Effector memory CD8-positive, alpha-beta T cell (primary cell): ENCODE data around the gene CTAGE1.
"Not testable (repeated sequence)": the region's sequence is repeated elsewhere in the genome, so short reads cannot be mapped to it uniquely, and the experiment has no call there.

Source experiments
- ATAC-seq: fragments of 150-1000 bp; cut with Tn5 transposase; replicated peaks from 2 replicates; pipeline ENCODE4 v1.10.0; 2021; ENCODE audit warnings: mild to moderate bottlenecking, moderate library complexity
- DNase-seq, 3 experiments: peaks; one replicate each; pipeline ENCODE4 v3.0.0; 2021
- H3K27ac Mint-ChIP-seq, 2 donors: one replicate each; pipeline ENCODE4 v1.8.0; 2022; ENCODE audit warnings: mild to moderate bottlenecking in 2 of 2, mixed read lengths in 2 of 2, moderate library complexity in 2 of 2
- H3K27me3 Mint-ChIP-seq, 2 donors: one replicate each; pipeline ENCODE4 v1.8.0; 2022; ENCODE audit warnings: mixed read lengths in 2 of 2
- H3K36me3 Mint-ChIP-seq: one replicate; pipeline ENCODE4 v1.8.0; 2022; ENCODE audit warnings: mild to moderate bottlenecking, moderate library complexity, mixed read lengths; ENCODE audit not compliant: insufficient read depth
- H3K4me1 Mint-ChIP-seq, 2 donors: one replicate each; pipeline ENCODE4 v1.8.0; 2022; ENCODE audit warnings: low read depth in 2 of 2, mixed read lengths in 2 of 2
- H3K4me3 Mint-ChIP-seq, 2 donors: one replicate each; pipeline ENCODE4 v1.8.0; 2022; ENCODE audit warnings: mild to moderate bottlenecking in 2 of 2, mixed read lengths in 2 of 2, moderate library complexity in 2 of 2
- H3K9me3 Mint-ChIP-seq, 2 donors: one replicate each; pipeline ENCODE4 v1.8.0; 2022; ENCODE audit warnings: mixed read lengths in 2 of 2
- total RNA-seq, 9 experiments: gene quantifications; one replicate each; lab custom pipeline; 2026; lab: John Stamatoyannopoulos, UW

Gene CTAGE1
- total RNA-seq, result 0 to 0.38 (median 0.06) reads per million in 9 experiments

DNA sequence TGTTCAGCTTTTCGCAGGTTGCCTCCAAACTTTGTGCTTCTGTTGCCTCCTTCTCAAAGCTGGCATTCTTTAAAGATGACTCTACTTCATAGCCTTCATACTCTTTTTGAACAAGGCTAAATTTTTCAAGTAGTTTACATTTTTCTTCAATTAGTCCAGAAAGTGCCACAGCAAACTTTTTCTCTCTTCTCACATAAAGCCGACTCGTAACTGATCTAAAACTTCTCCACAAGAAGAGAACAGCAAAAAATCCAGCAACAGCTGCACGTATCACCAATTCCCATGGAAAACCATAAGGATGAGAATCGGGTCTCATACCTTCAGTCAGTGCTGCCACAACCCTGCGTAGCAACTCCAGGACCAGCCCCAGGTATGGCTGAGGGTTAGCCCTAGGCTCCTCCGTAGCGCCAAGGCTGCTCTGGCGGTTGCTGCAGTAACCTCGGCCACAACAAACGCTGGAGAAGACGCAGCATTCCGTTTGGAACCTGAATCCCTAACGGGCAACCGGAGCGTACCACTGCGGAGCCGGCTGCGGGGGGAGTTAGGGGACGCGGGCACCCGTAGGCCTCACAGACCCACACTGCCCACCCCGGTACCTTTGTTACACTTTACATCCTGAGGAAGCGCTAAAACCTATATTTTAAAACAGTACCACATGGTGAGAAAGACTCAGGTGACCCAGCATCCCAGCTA, at the start of gene CTAGE1:
TSS of gene CTAGE1 (minus strand) at position 420 of the 693 bp plus-strand sequence. CDS start at position 316, 104 bp downstream.
- DNase-seq, result no peak
- no peak for ATAC-seq
- H3K4me1 Mint-ChIP-seq, result no peaks in the 10 kb centered on the region
- no peaks in the 10 kb centered on the region for H3K36me3 Mint-ChIP-seq
- H3K9me3 Mint-ChIP-seq, result peaks cover 0 to 2% of the 10 kb centered on the region in 2 donors
- H3K4me3 Mint-ChIP-seq, result no peak within 1 kb of the TSS
- peaks cover 19 to 31% of the 10 kb centered on the region in 2 donors for H3K27me3 Mint-ChIP-seq
- H3K27ac Mint-ChIP-seq, result no peak within 1 kb of the TSS

GRCh38 chr18:22466608-22467395, 49.1 kb upstream of the CTAGE1 start:
- Mint-ChIP-seq H3K36me3 (no peaks in the 10 kb centered on the region), H3K27me3 (peaks cover 0 to under 1% of the 10 kb centered on the region in 2 donors), H3K9me3 (no peaks in the 10 kb centered on the region), H3K4me1 (peaks cover 14 to 21% of the 10 kb centered on the region in 2 donors), H3K27ac (peak overlapping the region; percentile 41 to 80), H3K4me3 (peak overlapping the region in 1 of 2 donors; percentile 22)
- ATAC-seq (no peak), DNase-seq (no peak)

DNA sequence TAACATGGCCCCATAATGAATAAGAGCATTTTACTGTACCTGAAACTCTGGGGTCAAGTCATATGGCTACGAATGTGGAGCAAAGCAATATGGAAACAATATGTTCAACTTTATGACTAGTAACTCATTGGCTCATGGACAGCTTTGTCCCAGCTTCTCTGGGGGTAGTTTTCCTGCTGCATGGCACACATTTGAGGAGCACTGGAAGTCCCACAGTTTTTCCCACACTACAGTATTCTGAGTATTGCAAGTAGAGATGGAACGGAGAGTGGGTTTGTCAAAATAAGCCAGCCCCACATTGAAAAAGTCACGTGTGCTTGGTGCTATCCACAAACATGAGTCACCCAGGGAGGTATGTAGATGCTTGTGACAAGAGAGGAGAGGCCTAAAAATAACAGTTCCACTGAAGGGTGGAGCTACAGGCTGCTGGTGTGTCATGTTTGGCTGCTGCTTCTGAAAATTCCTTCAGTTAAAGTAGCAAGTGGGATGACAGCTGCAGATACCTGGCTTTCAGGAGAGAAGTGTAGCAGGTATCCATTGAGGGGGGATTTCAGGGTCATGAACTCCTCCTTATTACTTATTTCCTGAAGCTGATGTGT, 48.2 kb upstream of the CTAGE1 start:
- Mint-ChIP-seq H3K27ac (peak overlapping the region; percentile 41 to 80), H3K9me3 (no peaks in the 10 kb centered on the region), H3K27me3 (no peaks in the 10 kb centered on the region), H3K4me3 (peak overlapping the region; percentile 22 to 23), H3K4me1 (peaks cover 14 to 21% of the 10 kb centered on the region in 2 donors), H3K36me3 (no peaks in the 10 kb centered on the region)
- DNase-seq (peak; percentile 35 to 41 (median 41)), ATAC-seq (peak; percentile 100)

- Mint-ChIP-seq H3K27ac (no peak overlapping the region), H3K4me3 (no peak overlapping the region), H3K27me3 (peaks cover 0 to 8% of the 10 kb centered on the region in 2 donors), H3K36me3 (no peaks in the 10 kb centered on the region), H3K9me3 (no peaks in the 10 kb centered on the region), H3K4me1 (peaks cover 14 to 21% of the 10 kb centered on the region in 2 donors)
- ATAC-seq (no peak), DNase-seq (no peak)
These were observed 45.4 kb upstream of the CTAGE1 start for GRCh38 chr18:22463076-22463475.

DNA sequence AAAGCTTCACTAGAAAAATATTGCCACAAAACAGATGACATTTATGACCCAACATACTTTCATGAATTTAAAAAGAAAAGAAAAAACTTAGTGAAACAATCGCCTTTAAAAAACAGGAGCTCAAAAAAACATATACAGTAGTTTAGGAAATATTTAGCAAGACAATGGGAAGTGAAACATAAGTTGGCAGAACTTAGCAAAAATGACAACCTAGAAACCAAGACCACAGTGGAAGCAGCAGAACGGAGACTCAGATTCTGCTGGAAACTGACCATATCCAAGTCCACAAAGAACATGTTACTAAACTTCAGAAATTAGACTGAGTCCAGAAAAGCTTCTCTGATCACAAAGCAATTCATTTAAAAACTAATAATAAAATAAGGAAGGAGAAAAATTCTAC, 41.8 kb upstream of the CTAGE1 start:
- H3K27ac Mint-ChIP-seq, result no peak overlapping the region
- no peaks in the 10 kb centered on the region for H3K4me1 Mint-ChIP-seq
- H3K9me3 Mint-ChIP-seq, result no peaks in the 10 kb centered on the region
- ATAC-seq (no peak), DNase-seq (no peak)
- H3K36me3 Mint-ChIP-seq, result no peaks in the 10 kb centered on the region
- H3K4me3 Mint-ChIP-seq, result no peak overlapping the region
- peaks cover 14 to 17% of the 10 kb centered on the region in 2 donors for H3K27me3 Mint-ChIP-seq

DNA sequence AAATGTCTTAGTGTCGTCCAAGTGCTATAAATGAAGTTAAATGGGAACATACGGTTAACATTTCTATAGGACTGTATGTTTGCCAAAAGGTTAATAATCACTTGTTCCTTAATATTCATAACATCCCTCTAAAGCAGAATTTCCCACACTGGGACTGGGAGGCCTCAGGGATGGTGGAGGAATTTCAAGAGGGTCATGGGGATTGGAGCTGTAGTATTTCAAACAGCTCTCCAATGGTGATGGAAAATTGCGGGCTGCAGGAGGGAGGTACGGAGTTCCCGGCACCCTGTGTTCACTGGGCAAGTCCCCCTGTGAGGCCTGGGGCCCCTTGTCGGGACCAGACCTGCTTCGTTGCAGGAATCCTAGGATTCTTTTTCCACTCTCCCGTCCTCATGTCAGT, 39.8 kb upstream of the CTAGE1 start:
- Mint-ChIP-seq H3K36me3 (no peaks in the 10 kb centered on the region), H3K9me3 (no peaks in the 10 kb centered on the region), H3K4me3 (no peak overlapping the region), H3K27ac (no peak overlapping the region), H3K27me3 (peaks cover 14 to 17% of the 10 kb centered on the region in 2 donors), H3K4me1 (no peaks in the 10 kb centered on the region)
- DNase-seq (no peak), ATAC-seq (no peak)

DNA sequence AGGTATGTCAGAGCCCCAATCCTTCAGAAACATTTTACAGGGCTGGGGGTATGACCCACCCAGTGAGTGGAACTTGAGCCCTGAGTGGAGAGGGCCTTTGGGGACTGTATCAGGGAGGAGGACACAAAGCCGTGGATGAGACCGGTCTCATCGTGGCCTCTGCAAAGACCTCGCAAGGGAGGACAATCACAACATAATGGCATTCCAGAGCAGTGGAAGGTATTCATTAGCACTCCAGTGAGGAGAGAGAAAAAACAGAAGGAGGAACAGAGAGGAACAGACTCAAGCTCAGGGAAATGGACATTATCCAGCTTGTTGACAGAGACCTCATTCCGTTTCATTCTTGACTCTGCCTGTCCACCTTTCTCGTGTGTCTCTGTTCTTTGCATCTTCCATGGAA, 38.8 kb upstream of the CTAGE1 start:
- ATAC-seq (no peak), DNase-seq (no peak)
- Mint-ChIP-seq H3K27me3 (peaks cover 14 to 17% of the 10 kb centered on the region in 2 donors), H3K9me3 (no peaks in the 10 kb centered on the region), H3K4me3 (no peak overlapping the region), H3K4me1 (peaks cover 0 to 2% of the 10 kb centered on the region in 2 donors), H3K27ac (no peak overlapping the region), H3K36me3 (no peaks in the 10 kb centered on the region)

- Mint-ChIP-seq H3K4me1 (peaks cover 0 to 2% of the 10 kb centered on the region in 2 donors), H3K27ac (no peak overlapping the region), H3K4me3 (no peak overlapping the region), H3K36me3 (no peaks in the 10 kb centered on the region), H3K9me3 (no peaks in the 10 kb centered on the region), H3K27me3 (peaks cover 14 to 17% of the 10 kb centered on the region in 2 donors)
- ATAC-seq (no peak), DNase-seq (no peak)
These were observed 38.4 kb upstream of the CTAGE1 start for GRCh38 chr18:22456116-22456480.

- H3K27me3 Mint-ChIP-seq, result peaks cover 14 to 17% of the 10 kb centered on the region in 2 donors
- DNase-seq (no peak), ATAC-seq (no peak)
- no peaks in the 10 kb centered on the region for H3K36me3 Mint-ChIP-seq
- H3K27ac Mint-ChIP-seq, result no peak overlapping the region
- H3K4me1 Mint-ChIP-seq, result peaks cover 0 to 2% of the 10 kb centered on the region in 2 donors
- H3K9me3 Mint-ChIP-seq, result no peaks in the 10 kb centered on the region
- H3K4me3 Mint-ChIP-seq, result no peak overlapping the region
These were observed 37.9 kb upstream of the CTAGE1 start for GRCh38 chr18:22455425-22456115.

DNA sequence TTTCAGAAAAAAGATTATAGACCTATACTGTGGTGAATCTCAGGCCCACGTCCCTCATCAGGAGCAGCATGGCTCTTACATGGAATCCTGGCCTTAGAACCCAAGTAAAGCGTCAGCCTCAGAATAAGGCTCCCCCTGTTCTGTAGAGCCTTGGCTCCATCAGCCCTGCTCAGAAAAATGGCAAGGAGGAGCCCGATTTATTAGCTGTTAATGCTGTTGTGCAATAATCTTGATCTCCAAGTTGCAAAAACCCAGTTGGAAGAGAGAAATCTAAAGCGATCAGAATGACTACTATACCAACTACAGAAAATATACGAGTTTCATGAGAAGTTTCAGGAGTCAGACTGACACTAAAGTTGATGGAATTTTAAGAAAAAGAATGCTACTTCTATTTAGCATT, 35.6 kb upstream of the CTAGE1 start:
- H3K36me3 Mint-ChIP-seq, result no peaks in the 10 kb centered on the region
- H3K27me3 Mint-ChIP-seq, result peaks cover 9 to 14% of the 10 kb centered on the region in 2 donors
- ATAC-seq (no peak), DNase-seq (no peak)
- peaks cover 0 to 2% of the 10 kb centered on the region in 2 donors for H3K4me1 Mint-ChIP-seq
- H3K27ac Mint-ChIP-seq, result no peak overlapping the region
- H3K4me3 Mint-ChIP-seq, result no peak overlapping the region
- peaks cover 3 to 12% of the 10 kb centered on the region in 2 donors for H3K9me3 Mint-ChIP-seq

GRCh38 chr18:22452226-22452668, 34.5 kb upstream of the CTAGE1 start:
- no peak overlapping the region for H3K27ac Mint-ChIP-seq
- H3K36me3 Mint-ChIP-seq, result no peaks in the 10 kb centered on the region
- peaks cover 0 to 2% of the 10 kb centered on the region in 2 donors for H3K4me1 Mint-ChIP-seq
- DNase-seq, result no peak
- H3K4me3 Mint-ChIP-seq, result no peak overlapping the region
- no peak for ATAC-seq
- peaks cover 3 to 12% of the 10 kb centered on the region in 2 donors for H3K9me3 Mint-ChIP-seq
- H3K27me3 Mint-ChIP-seq, result peaks cover 9 to 14% of the 10 kb centered on the region in 2 donors

DNA sequence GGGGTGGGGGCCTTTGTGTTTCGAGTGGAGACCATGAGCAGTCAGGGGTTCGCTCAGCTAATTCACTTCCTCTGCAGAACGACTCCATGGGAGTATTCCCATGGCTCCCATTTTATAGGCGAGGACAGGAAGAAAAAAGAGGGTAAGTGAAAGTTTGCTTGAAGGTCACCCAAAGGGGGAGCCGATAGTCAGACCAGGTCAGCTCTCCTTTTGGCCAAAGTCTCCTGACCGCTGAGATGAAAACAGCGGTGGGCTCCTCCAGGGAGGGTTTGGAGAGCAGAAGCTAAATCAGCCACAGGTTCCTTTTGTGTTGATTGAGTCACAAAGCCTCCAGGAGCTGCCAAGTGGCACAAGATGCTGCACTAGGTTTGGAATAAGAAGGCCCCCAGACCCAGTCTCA, 34.1 kb upstream of the CTAGE1 start:
- Mint-ChIP-seq H3K27me3 (peaks cover 9 to 13% of the 10 kb centered on the region in 2 donors), H3K4me1 (peaks cover 0 to 2% of the 10 kb centered on the region in 2 donors), H3K36me3 (no peaks in the 10 kb centered on the region), H3K27ac (no peak overlapping the region), H3K4me3 (no peak overlapping the region), H3K9me3 (peaks cover 3 to 12% of the 10 kb centered on the region in 2 donors)
- no peak for DNase-seq
- no peak for ATAC-seq

DNA sequence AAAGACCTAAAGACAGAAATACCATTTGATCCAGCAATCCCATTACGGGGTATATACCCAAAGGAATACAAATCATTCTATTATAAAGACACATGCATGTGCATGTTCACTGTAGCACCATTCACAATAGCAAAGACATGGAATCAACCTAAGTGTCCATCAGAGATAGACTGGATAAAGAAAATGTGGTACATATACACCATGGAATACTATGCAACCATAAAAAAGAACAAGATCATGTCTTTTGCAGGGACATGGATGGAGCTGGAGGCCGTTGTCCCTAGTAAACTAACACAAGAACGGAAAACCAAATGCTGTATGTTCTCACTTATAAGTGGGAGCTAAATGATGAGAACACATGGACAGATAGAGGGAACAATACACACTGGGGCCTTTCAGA, 33.1 kb upstream of the CTAGE1 start:
- not testable (repeated sequence) for DNase-seq, H3K27me3 Mint-ChIP-seq, H3K27ac Mint-ChIP-seq, H3K36me3 Mint-ChIP-seq, ATAC-seq, H3K4me1 Mint-ChIP-seq, H3K4me3 Mint-ChIP-seq
- peaks cover 3 to 12% of the 10 kb centered on the region in 2 donors for H3K9me3 Mint-ChIP-seq
